HG03103 (cell line): Measurements from ENCODE around the gene KRTAP1-4.
"Not testable (repeated sequence)": the region's sequence is repeated elsewhere in the genome, so short reads cannot be mapped to it uniquely, and the experiment has no call there.

Source experiments
- ATAC-seq: cut with Tn5 transposase; IDR thresholded peaks from one replicate; pipeline ENCODE4 v1.9.1; 2021; ENCODE audit warnings: low read depth; ENCODE audit not compliant: unreplicated experiment

KRTAP1-4 gene

GRCh38 chr17:41029633-41030245 is at the start of gene KRTAP1-4:
TSS of gene KRTAP1-4 (minus strand) at chr17:41030195. CDS start at chr17:41030078, 117 bp downstream.
- no peak for ATAC-seq

DNA sequence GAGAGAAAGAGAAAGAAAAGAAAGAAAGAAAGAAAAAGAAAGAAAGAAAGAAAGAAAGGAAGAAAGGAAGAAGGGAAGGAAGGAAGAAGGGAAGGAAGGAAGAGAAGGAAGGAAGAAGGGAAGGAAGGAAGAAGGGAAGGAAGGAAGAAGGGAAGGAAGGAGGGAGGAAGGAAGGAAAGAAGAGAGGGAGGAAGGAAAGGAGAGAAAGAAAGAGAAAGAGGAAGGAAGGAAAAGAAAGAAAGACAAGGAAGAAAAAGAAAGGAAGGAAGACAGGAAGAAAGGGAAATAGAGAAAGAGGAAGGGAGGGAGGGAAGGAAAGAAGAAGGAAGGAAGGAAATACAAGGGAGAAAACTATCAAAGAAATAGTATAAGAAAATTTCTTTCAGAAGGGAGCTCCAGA is 46.8 kb upstream of the KRTAP1-4 start:
- ATAC-seq, result no peak

DNA sequence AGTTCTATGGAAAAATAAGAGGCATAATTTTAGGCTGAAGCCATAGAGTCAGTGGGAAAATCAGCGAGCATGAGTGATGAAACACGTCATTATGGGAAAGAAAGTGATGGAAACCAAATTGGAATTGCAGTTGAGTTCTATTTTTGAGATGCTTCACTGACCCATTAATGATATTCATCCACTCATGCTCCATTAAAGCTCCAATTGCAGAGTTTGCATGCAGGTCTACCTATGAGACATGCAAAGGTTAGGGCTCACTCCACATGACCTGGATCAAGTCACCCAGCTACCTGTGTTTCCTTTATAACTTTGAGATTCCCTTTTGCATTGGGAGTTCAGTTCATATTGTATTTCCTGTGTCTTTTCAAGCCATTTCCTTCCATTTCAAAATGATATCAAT is 43.7 kb upstream of the KRTAP1-4 start:
- ATAC-seq, result no peak

DNA sequence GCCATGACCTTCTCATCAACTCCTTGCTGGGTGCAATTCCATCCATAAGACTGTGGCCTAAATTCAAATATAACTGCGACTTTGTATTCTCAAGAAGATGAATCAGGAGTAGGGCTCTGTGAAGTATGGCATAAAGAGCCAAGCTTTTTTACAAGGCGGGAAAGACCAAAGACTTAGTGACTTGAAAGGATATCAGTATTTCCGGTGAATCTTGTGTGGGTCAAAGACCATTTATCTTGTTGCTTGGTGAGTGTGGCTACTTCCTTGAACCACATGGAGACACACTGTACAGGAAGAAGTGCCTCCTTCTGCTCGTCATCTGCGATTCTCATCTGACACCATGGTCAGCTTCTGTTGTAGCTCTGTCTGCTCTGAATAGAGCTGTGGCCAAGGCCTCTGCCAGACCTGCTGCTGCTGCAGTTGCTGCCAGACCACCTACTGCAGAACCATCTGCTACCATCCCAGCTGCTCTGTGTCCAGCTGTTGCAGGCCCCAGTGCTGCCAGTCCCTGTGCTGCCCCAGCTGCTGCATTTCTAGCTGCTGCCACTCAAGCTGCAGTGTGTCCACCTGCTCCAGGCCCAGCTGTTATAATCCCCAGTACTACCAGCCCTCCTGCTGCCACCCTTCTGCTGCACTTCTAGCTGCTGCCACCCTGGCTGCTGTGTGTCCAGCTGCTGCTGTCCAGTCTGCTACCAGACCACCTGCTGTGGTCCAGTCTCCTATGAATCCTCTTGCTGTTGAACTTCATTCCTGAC is 41.8 kb upstream of the KRTAP1-4 start:
- ATAC-seq, result no peak

DNA sequence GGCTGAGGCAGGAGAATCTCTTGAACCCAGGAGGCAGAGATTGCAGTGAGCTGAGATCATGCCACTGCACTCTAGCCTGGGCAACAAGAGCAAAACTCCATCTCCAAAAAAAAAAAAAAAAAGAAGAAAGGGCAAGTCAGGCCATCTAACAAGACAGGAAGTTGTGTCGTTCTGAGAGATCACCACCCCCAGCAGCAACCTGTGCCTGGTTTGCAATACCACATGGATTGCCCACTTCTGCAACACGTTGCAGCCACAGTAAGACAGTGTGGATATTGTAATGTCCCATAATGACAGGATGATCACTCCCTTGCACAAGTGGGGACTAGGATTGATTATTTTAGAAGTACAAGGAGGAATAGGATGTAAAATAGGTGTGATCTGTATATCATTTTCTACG is 39.0 kb upstream of the KRTAP1-4 start:
- no peak for ATAC-seq

DNA sequence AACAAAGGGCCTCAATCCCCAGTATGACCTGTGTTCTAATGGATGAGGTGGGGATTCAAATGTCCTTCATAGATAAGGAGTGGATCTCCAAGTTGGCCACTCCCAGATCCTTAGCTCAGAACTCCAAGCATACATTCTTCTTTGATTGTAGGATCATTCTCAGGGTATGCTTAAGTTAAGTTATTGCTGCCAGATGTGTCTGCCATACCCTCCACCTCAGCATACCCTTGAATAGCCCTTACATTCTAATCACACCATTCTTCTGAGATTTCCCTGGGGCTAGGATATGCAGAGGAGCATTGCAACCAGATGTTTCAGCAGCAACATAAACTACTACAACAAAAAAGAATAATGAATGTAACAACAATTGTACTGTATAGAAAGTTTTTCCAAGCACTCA is 37.3 kb upstream of the KRTAP1-4 start:
- no peak for ATAC-seq

GRCh38 chr17:41065829-41066624 is 36.0 kb upstream of the KRTAP1-4 start, which contains the start of gene KRTAP2-4:
TSS of gene KRTAP2-4 (minus strand) at chr17:41065879. CDS start at chr17:41065845, 34 bp downstream.
- no peak for ATAC-seq

GRCh38 chr17:41065016-41065689 is 35.2 kb upstream of the KRTAP1-4 start:
- ATAC-seq, result not testable (repeated sequence)

- no peak for ATAC-seq
Measured at GRCh38 chr17:41064301-41064700, 34.3 kb upstream of the KRTAP1-4 start.

- ATAC-seq, result no peak
Measured at GRCh38 chr17:41063449-41063848, 33.5 kb upstream of the KRTAP1-4 start.

DNA sequence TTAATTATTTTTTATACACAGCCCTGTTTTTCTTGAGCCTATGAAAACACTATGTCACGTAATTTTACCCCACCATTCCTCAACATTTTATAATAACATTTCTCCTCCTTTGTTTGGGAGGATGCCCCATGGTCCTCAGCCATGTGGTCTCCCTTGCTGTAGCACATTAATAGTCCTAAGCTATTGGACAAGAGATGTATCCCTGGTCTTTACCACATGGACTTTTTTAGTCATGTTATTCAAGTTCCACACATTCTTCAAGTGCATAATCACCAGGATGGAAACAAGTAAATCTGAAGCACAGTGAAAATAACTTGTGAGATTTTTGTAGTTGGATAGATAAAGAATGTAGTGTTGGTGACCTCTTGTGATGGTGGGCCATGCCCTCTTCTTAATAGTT is 32.0 kb upstream of the KRTAP1-4 start:
- no peak for ATAC-seq

DNA sequence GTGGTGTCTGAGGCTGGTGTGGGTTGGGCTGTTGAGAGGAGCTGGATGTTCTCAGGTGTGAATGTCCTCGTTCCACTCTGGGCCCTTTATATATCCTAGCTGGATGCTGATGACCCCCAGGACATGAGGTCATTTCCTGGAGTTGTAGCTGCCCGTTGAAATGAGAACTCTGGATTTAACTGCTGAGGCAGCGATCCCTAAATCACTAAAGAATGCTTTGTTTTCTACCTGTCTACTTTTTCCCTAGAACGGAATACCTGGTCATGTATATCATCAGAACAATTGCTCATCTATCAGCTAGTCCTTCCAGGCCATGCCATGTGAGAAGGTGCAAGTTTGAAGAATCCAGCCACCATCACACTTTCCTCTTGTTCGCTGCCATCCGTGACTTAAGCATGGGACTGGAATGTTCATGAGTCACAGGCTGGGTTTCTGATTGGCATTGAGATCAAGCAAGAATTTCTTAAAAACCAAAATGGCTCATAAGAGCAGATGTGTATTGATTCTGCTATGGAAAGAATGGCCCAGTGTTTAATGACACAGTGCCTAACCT is 30.1 kb upstream of the KRTAP1-4 start, which contains the start of gene KRTAP2-3:
TSS of gene KRTAP2-3 (minus strand) at position 63 of the 553 bp plus-strand sequence. CDS start 64 bp downstream, outside the sequence.
- ATAC-seq, result no peak

DNA sequence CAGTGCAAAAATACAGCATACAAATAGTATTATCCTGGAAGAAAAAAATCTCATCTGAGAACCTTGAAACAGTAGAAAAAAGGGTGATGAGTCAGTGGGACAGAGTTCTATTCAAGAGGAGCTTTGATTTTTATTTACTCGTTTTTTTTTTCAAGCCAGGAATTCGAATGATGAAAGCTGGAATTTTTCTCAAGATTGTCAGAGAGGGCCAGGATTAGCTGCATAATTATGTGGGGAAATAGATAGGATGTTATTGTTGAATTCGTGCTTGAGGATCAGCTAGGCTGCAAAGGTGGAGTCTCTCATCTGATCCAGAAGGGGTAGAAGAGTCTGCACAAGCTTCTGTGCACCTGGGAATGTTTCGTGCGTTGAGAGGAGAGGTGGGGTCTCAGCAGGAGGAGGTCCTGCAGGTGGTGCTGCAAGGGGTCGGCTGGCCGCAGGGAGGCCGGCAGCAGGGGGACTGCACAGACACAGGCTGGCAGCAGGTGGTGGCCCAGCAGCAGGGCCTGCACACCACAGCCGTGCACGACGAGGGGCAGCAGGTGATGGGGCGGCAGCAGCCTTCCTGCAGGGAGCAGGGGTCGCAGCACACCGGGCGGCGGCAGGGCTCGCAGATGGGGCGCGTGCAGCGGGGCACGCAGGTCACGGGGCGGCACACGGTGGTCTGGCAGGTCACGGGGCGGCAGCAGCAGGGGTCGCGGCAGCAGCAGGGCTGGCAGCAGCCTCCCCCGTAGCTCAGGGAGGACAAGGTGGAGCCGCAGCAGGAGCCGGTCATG is 29.5 kb upstream of the KRTAP1-4 start:
- not testable (repeated sequence) for ATAC-seq

DNA sequence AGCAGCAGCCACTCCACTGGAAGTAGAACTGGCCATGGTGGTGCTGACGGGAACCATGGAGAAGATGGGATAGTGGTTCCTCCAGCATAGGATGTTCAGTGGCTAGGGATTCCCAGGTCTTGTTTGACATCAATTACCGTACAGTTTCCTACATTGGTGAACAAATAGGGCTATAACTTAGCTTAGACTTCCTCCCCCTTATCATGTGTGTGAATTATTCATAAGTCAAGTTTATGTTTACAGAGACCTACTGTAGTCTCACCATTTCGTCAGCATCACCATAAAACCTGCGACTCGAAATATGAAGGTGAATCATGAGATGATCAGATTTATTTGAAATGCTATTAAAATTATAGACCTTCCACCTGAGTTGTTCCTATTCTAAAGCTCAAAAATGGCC is 28.7 kb upstream of the KRTAP1-4 start:
- no peak for ATAC-seq

GRCh38 chr17:41057547-41057946 is 27.6 kb upstream of the KRTAP1-4 start:
- ATAC-seq, result no peak

DNA sequence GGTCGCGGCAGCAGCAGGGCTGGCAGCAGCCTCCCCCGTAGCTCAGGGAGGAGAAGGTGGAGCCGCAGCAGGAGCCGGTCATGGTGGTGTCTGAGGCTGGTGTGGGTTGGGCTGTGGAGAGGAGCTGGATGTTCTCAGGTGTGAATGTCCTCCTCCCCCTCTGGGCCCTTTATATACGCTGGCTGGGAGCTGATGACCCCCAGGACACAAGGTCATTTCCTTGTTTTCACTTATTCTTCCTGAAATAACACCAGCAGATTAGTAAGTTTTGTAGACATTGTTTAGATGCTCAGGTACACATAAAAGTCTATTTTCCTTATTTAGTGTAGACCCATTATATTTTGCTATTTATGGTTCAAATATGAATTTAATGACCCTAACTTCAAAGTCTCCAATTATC is 25.1 kb upstream of the KRTAP1-4 start, which contains the start of gene KRTAP2-2:
TSS of gene KRTAP2-2 (minus strand) at position 101 of the 400 bp plus-strand sequence. CDS start at position 82, 19 bp downstream.
- ATAC-seq, result not testable (repeated sequence)

DNA sequence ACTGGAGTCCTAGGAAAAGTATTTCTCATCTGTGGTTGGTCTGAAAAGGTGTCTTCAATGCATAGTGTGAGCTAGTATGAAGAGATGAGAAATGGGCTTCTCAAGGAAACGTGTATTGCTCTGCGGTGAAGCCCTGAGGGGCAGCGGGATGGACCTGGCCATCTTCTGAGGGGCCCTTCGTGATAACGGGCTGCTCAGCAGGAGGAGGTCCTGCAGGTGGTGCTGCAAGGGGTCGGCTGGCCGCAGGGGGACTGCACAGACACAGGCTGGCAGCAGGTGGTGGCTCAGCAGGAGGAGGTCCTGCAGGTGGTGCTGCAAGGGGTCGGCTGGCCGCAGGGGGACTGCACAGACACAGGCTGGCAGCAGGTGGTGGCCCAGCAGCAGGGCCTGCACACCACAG is 24.6 kb upstream of the KRTAP1-4 start:
- ATAC-seq, result not testable (repeated sequence)

DNA sequence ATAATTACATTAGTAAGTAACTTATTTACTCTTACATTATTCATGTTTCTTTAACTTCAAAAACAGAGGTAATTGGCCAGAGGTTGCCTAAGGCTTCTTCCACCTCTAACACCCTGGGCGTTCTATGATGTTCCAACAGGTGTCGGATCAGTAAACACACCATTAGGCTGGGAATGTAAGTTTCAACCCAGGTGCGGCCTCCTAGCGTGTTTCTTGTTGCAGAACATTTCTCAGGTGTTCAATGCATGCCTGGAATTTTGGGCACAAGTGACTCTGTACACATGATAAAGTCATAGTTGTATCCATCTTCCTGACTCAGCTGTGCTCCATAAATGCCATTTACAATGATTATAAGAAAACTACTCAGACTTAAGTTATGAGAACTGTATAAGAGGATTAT is 24.0 kb upstream of the KRTAP1-4 start:
- no peak for ATAC-seq

DNA sequence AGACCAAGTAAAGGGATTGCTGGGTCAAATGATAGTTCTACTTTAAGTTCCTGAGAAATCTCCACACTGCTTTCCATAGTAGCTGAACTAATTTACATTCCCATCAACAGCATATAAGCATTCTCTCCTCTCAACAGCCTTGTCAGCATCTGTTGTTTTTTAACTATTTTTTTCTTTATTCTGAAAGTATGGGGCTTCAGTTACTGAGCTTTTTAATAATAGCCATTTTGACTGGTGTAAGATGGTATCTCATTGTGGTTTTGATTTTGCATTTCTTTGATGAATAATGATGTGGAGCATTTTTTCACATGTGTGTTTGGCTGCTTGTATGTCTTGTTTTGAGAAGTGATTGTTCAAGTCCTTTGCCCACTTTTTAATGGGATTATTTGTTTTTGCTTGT is 22.6 kb upstream of the KRTAP1-4 start:
- no peak for ATAC-seq
